ENCODE measurements around the gene PCSK4.

Gene PCSK4

DNA sequence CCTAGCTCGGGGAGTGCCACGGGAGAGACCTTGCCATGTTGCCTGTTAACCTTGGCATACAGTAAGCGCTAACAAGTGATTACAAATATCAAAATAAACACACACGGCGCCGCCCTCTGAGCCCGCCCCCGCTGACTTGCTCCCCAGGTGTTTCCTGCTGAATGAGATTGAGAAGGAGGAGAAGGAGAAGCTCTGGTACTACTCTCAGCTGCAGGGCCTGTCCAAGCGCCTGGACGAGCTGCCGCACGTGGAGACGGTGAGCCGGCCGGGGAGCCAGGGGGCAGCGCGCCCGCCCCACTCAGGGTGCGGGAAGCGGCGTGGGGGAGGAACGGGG lies 35.2 kb downstream of the PCSK4 start:
- H2AFZ ChIP-seq (ENCODE audit: low read depth, low read length, severe bottlenecking): no peak overlapping the region
- H3K36me3 ChIP-seq (ENCODE audit: low read length): no peaks in the 10 kb centered on the region
- no peak overlapping the region for H3K4me3 ChIP-seq (ENCODE audit: insufficient read depth, low read length, poor library complexity, severe bottlenecking)
- TF ChIP-seq, protein P1, sequence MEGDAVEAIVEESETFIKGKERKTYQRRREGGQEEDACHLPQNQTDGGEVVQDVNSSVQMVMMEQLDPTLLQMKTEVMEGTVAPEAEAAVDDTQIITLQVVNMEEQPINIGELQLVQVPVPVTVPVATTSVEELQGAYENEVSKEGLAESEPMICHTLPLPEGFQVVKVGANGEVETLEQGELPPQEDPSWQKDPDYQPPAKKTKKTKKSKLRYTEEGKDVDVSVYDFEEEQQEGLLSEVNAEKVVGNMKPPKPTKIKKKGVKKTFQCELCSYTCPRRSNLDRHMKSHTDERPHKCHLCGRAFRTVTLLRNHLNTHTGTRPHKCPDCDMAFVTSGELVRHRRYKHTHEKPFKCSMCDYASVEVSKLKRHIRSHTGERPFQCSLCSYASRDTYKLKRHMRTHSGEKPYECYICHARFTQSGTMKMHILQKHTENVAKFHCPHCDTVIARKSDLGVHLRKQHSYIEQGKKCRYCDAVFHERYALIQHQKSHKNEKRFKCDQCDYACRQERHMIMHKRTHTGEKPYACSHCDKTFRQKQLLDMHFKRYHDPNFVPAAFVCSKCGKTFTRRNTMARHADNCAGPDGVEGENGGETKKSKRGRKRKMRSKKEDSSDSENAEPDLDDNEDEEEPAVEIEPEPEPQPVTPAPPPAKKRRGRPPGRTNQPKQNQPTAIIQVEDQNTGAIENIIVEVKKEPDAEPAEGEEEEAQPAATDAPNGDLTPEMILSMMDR (IDR thresholded peaks at IDR 0.05; ENCODE audit: insufficient read depth, low read length, poor library complexity, severe bottlenecking): no peak
- H3K9me3 ChIP-seq (ENCODE audit: insufficient read depth, low read length): no peaks in the 10 kb centered on the region
- H3K9ac ChIP-seq (ENCODE audit: low read length): no peak overlapping the region
- no peaks in the 10 kb centered on the region for H4K20me1 ChIP-seq (ENCODE audit: low read depth, low read length)
- H3K27ac ChIP-seq (ENCODE audit: low read depth, low read length): no peak overlapping the region
- H3K4me2 ChIP-seq (ENCODE audit: low read depth, low read length, poor library complexity, severe bottlenecking): peak overlapping the region; percentile 4
- H3K27me3 ChIP-seq (ENCODE audit: low read length): no peaks in the 10 kb centered on the region
- no peaks in the 10 kb centered on the region for H3F3A ChIP-seq (ENCODE audit: insufficient read depth)
- H3K79me2 ChIP-seq (ENCODE audit: insufficient read depth, low read length): no peaks in the 10 kb centered on the region
- H3K9me2 ChIP-seq (replicated peaks; ENCODE audit: insufficient read depth, low read length): no peaks in the 10 kb centered on the region

DNA sequence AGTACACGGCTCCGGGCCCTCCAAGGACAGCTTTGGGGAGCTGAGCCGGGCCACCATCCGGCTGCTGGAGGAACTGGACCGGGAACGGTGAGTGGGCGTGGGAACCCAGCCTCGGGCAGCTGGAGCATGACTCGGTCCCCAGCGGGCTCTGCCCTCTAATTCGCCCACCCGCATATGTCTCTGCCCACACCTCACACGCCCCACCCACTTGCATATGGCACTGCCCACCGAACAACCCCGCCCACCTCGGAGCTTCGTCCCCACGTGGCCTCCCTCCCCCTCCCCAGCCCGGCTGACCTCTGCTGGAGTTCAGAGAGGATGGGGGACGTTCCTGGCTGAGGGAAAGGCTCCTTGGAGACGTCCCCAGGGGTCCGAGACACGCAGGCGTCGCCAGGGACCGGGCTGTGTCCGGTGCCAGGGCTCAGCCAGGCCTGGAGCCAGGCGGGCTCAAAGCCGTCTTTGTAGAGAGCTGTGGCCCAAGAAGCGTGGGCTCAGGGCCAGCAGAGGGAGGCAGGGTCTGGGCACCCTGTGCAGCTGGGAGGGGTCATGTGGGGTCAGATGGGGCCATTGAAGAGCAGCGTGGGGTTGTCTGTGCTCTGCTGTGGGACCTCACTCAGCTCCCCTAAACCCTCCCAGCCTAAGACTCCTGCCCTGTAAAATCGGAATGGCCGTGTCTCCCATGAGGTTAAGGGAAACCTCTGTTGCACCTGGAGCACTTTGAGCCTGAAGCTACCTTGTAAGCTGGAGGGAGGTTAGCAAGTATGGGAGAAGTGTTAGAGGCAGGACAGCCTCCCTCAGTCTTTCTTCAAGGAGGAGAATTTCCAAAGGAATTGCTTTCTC lies 36.4 kb downstream of the PCSK4 start:
- Histone ChIP-seq H2AFZ (ENCODE audit: low read depth, low read length, severe bottlenecking) (no peak overlapping the region), H3K36me3 (ENCODE audit: low read length) (no peaks in the 10 kb centered on the region), H3K9ac (ENCODE audit: low read length) (no peak overlapping the region), H3F3A (ENCODE audit: insufficient read depth) (no peaks in the 10 kb centered on the region), H3K9me2 (replicated peaks; ENCODE audit: insufficient read depth, low read length) (no peaks in the 10 kb centered on the region), H3K27me3 (ENCODE audit: low read length) (no peaks in the 10 kb centered on the region), H3K27ac (ENCODE audit: low read depth, low read length) (no peak overlapping the region), H3K79me2 (ENCODE audit: insufficient read depth, low read length) (no peaks in the 10 kb centered on the region), H3K9me3 (ENCODE audit: insufficient read depth, low read length) (no peaks in the 10 kb centered on the region), H3K4me3 (ENCODE audit: insufficient read depth, low read length, poor library complexity, severe bottlenecking) (no peak overlapping the region), H3K4me2 (ENCODE audit: low read depth, low read length, poor library complexity, severe bottlenecking) (no peak overlapping the region), H4K20me1 (ENCODE audit: low read depth, low read length) (no peaks in the 10 kb centered on the region)
- TF ChIP-seq EZH2phosphoT487 (conservative IDR thresholded peaks at IDR 0.05; ENCODE audit: low read length): no peak
- TF ChIP-seq, protein P1 (IDR thresholded peaks at IDR 0.05; ENCODE audit: insufficient read depth, low read length, poor library complexity, severe bottlenecking): no peak

DNA sequence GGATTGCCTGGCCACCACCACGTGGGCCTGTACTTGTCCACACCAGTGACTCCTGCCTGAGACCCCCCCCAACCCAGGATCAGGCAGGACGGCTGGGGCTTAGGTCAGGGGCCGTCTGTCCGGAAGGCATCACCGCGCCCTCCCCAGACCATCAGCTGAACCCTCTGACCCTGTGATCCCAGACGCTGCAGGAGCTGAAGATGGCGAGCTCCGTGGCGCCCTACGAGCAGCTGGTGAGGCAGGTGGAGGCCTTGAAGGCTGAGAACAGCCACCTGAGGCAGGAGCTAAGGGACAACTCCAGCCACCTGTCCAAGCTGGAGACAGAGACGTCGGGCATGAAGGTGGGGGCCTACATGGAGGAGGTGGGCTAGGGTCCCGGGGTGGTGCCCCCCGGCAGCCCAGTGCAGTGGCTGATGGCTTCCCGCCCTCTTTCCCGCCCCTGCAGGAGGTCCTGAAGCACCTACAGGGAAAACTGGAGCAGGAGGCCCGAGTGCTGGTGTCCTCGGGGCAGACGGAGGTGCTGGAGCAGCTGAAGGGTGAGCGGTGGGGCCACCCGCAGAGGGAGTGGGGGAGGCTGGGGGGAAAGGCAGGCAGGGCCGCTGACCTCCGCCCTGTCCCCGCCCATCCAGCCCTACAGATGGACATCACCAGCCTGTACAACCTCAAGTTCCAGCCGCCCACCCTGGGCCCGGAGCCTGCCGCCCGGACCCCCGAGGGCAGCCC lies 37.2 kb downstream of the PCSK4 start:
- Histone ChIP-seq H3K27ac (ENCODE audit: low read depth, low read length) (no peak overlapping the region), H3K27me3 (ENCODE audit: low read length) (no peaks in the 10 kb centered on the region), H3K4me3 (ENCODE audit: insufficient read depth, low read length, poor library complexity, severe bottlenecking) (no peak overlapping the region), H3K79me2 (ENCODE audit: insufficient read depth, low read length) (no peaks in the 10 kb centered on the region), H2AFZ (ENCODE audit: low read depth, low read length, severe bottlenecking) (no peak overlapping the region), H3K9me2 (replicated peaks; ENCODE audit: insufficient read depth, low read length) (no peaks in the 10 kb centered on the region), H3K9me3 (ENCODE audit: insufficient read depth, low read length) (no peaks in the 10 kb centered on the region), H3K4me2 (ENCODE audit: low read depth, low read length, poor library complexity, severe bottlenecking) (no peak overlapping the region), H3F3A (ENCODE audit: insufficient read depth) (no peaks in the 10 kb centered on the region), H4K20me1 (ENCODE audit: low read depth, low read length) (no peaks in the 10 kb centered on the region), H3K9ac (ENCODE audit: low read length) (no peak overlapping the region), H3K36me3 (ENCODE audit: low read length) (no peaks in the 10 kb centered on the region)
- TF ChIP-seq, protein P1 (IDR thresholded peaks at IDR 0.05; ENCODE audit: insufficient read depth, low read length, poor library complexity, severe bottlenecking): no peak
- no peak for TF ChIP-seq EZH2phosphoT487 (conservative IDR thresholded peaks at IDR 0.05; ENCODE audit: low read length)

All from SU-DHL-6 (cell line).